Lung (tissue), 16 donors: Measurements from ENCODE around the gene PRDX2. TPM values are rescaled to one million over a fixed set of nuclear protein-coding genes. Genes with fewer than 3 reads are reported as not detected.
A peak's percentile ranks its signal among the peaks of the same experiment; 100 is the strongest.
"Not testable (repeated sequence)": the region's sequence is repeated elsewhere in the genome, so short reads cannot be mapped to it uniquely, and the experiment has no call there.

Source experiments
- ATAC-seq: fragments of 200-7000 bp; cut with Tn5 transposase; one replicate; pipeline ENCODE4 v1.9.1; 2020; ENCODE audit warnings: moderate number of reproducible peaks; ENCODE audit not compliant: insufficient read depth, low FRiP score
- DNase-seq, 3 donors: peaks; one replicate each; pipeline ENCODE4 v3.0.0-alpha.2; 2013 to 2017
- H3K27ac ChIP-seq, 2 donors: one replicate each; pipeline ENCODE4 v1.5.1; 2013; ENCODE audit warnings: mild to moderate bottlenecking in 2 of 2, moderate library complexity in 2 of 2, control low read depth in 1 of 2, inconsistent platforms in 1 of 2, low read depth in 1 of 2, low read length in 1 of 2
- H3K27me3 ChIP-seq, 3 donors: one replicate each; pipeline ENCODE4 v1.5.1; 2013; ENCODE audit warnings: low read length in 2 of 3; ENCODE audit not compliant: control insufficient read depth in 3 of 3, insufficient read depth in 3 of 3
- H3K36me3 ChIP-seq, 4 donors: one replicate each; pipeline ENCODE4 v1.5.1; 2013; ENCODE audit warnings: low read length in 4 of 4, mild to moderate bottlenecking in 1 of 4, moderate library complexity in 1 of 4; ENCODE audit not compliant: control insufficient read depth in 4 of 4, insufficient read depth in 4 of 4
- H3K4me1 ChIP-seq, 5 donors: one replicate each; pipeline ENCODE4 v1.5.1; 2013; ENCODE audit warnings: low read length in 5 of 5, mild to moderate bottlenecking in 2 of 5, moderate library complexity in 1 of 5; ENCODE audit not compliant: control insufficient read depth in 5 of 5, insufficient read depth in 5 of 5
- H3K4me3 ChIP-seq: one replicate; pipeline ENCODE4 v1.5.1; 2013; ENCODE audit warnings: mild to moderate bottlenecking, control low read depth, moderate library complexity
- H3K9ac ChIP-seq, 2 donors: one replicate each; pipeline ENCODE4 v1.5.1; 2013; ENCODE audit warnings: low read length in 2 of 2, control low read depth in 1 of 2; ENCODE audit not compliant: insufficient read depth in 1 of 2
- H3K9me3 ChIP-seq, 4 donors: one replicate each; pipeline ENCODE4 v1.5.1; 2013; ENCODE audit warnings: low read length in 3 of 4, mild to moderate bottlenecking in 1 of 4, moderate library complexity in 1 of 4; ENCODE audit not compliant: control insufficient read depth in 4 of 4, insufficient read depth in 3 of 4
- CTCF ChIP-seq: IDR thresholded peaks from 2 replicates; pipeline ENCODE4 v1.5.1; 2012; ENCODE audit warnings: mild to moderate bottlenecking; ENCODE audit errors: control extremely low read depth, extremely low read depth
- WGBS, 2 donors: extraction: QIAGEN DNeasy Blood & Tissue Kit; methylation state at CpG; one replicate each; pipeline ENCODE4 v1.1.7; 2013; 5-methylcytosine and 5-hydroxymethylcytosine counted together
- long read RNA-seq, 5 donors: transcript quantifications; one replicate each; lab custom pipeline, GENCODE V29; 2026
- polyA plus RNA-seq, 2 donors: library from polyadenylated mRNA; stranded (reverse); fragments of 200-250 nt; gene quantifications; one replicate each; pipeline ENCODE4 v1.2.1, GENCODE V29; 2013
- total RNA-seq, 2 donors: library from RNA; depleted of rRNA in 1 of 2; stranded (reverse); fragments of >200 nt in 1 of 2; gene quantifications; one replicate each; pipeline ENCODE4 v1.2.1, GENCODE V29; 2014 to 2021
- donor health status: control.
- donor health status: control.
- donor health status: Bipolar disorder and iron deficiency.
- donor health status: healthy.
- donor health status: DM: yes; HTN: yes; CAD: no.

PRDX2 gene
- total RNA-seq: 100 to 1,000 TPM; 166 to 196 TPM
- polyA plus RNA-seq: 100 to 1,000 TPM; 132 to 181 TPM
- long read RNA-seq, donor 1, transcript PRDX2-201 (6 exons, 987 nt): major isoform, 171 of 319 reads
- long read RNA-seq, donor 1, partial matches to known transcripts: 128 of 319 reads
- long read RNA-seq, donor 1, other reads (novel, unspliced or antisense): 18 of 319 reads
- long read RNA-seq, donor 2, transcript PRDX2-201 (6 exons, 987 nt): major isoform, 62 of 102 reads
- long read RNA-seq, donor 2, partial matches to known transcripts: 29 of 102 reads
- long read RNA-seq, donor 2, other reads (novel, unspliced or antisense): 10 of 102 reads
- long read RNA-seq, donor 3, transcript PRDX2-201 (6 exons, 987 nt): major isoform, 98 of 130 reads
- long read RNA-seq, donor 3, partial matches to known transcripts: 23 of 130 reads
- long read RNA-seq, donor 3, other reads (novel, unspliced or antisense): 9 of 130 reads
- long read RNA-seq, donor 4, transcript PRDX2-201 (6 exons, 987 nt): major isoform, 74 of 123 reads
- long read RNA-seq, donor 4, partial matches to known transcripts: 36 of 123 reads
- long read RNA-seq, donor 4, other reads (novel, unspliced or antisense): 11 of 123 reads
- long read RNA-seq, donor 5, transcript PRDX2-201 (6 exons, 987 nt): major isoform, 233 of 322 reads
- long read RNA-seq, donor 5, partial matches to known transcripts: 61 of 322 reads
- long read RNA-seq, donor 5, other reads (novel, unspliced or antisense): 23 of 322 reads

GRCh38 chr19:12801466-12802266, at the start of gene PRDX2, which contains the start of gene THSD8:
PRDX2 (minus strand) TSS chr19:12801800; CDS start chr19:12801261, 539 bp downstream.
THSD8 (plus strand) TSS chr19:12802069; CDS start chr19:12802072, 3 bp downstream.
- Histone ChIP-seq H3K9me3 (no peaks in the 10 kb centered on the region), H3K4me1 (peaks cover 3 to 22% (median 4%) of the 10 kb centered on the region in 5 donors), H3K27me3 (no peaks in the 10 kb centered on the region), H3K27ac (peak within 1 kb of the TSS; percentile 58 to 83), H3K4me3 (peak within 1 kb of the TSS; percentile 67), H3K36me3 (peaks cover 0 to 10% (median 9%) of the 10 kb centered on the region in 4 donors), H3K9ac (peak within 1 kb of the TSS; percentile 67 to 85)
- DNase-seq (peak; percentile 79 to 88 (median 80)), ATAC-seq (peak; percentile 76)
- WGBS, 2 donors: 0% methylated on average over 67 to 78 of the region's 78 CpGs
- TF ChIP-seq CTCF: no peak

- peaks cover 0 to 3% (median 0%) of the 10 kb centered on the region in 4 donors for H3K9me3 ChIP-seq
- no peak overlapping the region for H3K9ac ChIP-seq
- H3K4me3 ChIP-seq: no peak overlapping the region
- peak; percentile 83 to 88 (median 85) for DNase-seq
- TF ChIP-seq CTCF: peak; percentile 98
- WGBS, 2 donors: 10 to 11% methylated on average over 68 to 69 of the region's 69 CpGs
- H3K36me3 ChIP-seq: no peaks in the 10 kb centered on the region
- H3K27ac ChIP-seq: no peak overlapping the region
- ATAC-seq: peak; percentile 95
- peaks cover 0 to 5% (median 0%) of the 10 kb centered on the region in 5 donors for H3K4me1 ChIP-seq
- H3K27me3 ChIP-seq: peaks cover 0 to 6% (median 5%) of the 10 kb centered on the region in 3 donors
Measured at GRCh38 chr19:12847159-12848139, 45.8 kb upstream of the PRDX2 start.

GRCh38 chr19:12846613-12847012, 45.0 kb upstream of the PRDX2 start:
- H3K36me3 ChIP-seq, DNase-seq, H3K4me1 ChIP-seq, H3K4me3 ChIP-seq, ATAC-seq, H3K9ac ChIP-seq, H3K9me3 ChIP-seq, H3K27ac ChIP-seq: not testable (repeated sequence)
- 79 to 86% methylated on average over 7 of the region's 7 CpGs for WGBS, 2 donors
- peaks cover 0 to 13% (median 7%) of the 10 kb centered on the region in 3 donors for H3K27me3 ChIP-seq
